ENCODE data around the gene NAT9. TPM values are rescaled to one million over a fixed set of nuclear protein-coding genes. Genes with fewer than 3 reads are reported as not detected.

Gene NAT9
- total RNA-seq, 1 donor from 2014 or later: 66.9 TPM

GRCh38 chr17:74738051-74738996 is 37.8 kb downstream of the NAT9 start:
- H3K36me3 Mint-ChIP-seq (ENCODE audit: low read depth): no peaks in the 10 kb centered on the region
- no peak overlapping the region for H3K27ac Mint-ChIP-seq (ENCODE audit: unreplicated experiment)
- peaks cover 42% of the 10 kb centered on the region for H3K27me3 Mint-ChIP-seq (ENCODE audit: low read depth)
- no peaks in the 10 kb centered on the region for H3K9me3 Mint-ChIP-seq
- H3K4me1 Mint-ChIP-seq: peaks cover 28% of the 10 kb centered on the region
- DNase-seq (ENCODE audit: low read depth, low spot score): no peak
- H3K4me3 Mint-ChIP-seq: no peak overlapping the region
- no peak for TF ChIP-seq CTCF (conservative IDR thresholded peaks at IDR 0.05)

GRCh38 chr17:74737299-74738050 is 38.7 kb downstream of the NAT9 start:
- peaks cover 24% of the 10 kb centered on the region for H3K4me1 Mint-ChIP-seq
- H3K9me3 Mint-ChIP-seq: no peaks in the 10 kb centered on the region
- peak; percentile 55 for TF ChIP-seq CTCF (conservative IDR thresholded peaks at IDR 0.05)
- peak overlapping the region; percentile 31 for H3K4me3 Mint-ChIP-seq
- H3K27ac Mint-ChIP-seq (ENCODE audit: unreplicated experiment): no peak overlapping the region
- H3K36me3 Mint-ChIP-seq (ENCODE audit: low read depth): no peaks in the 10 kb centered on the region
- peaks cover 37% of the 10 kb centered on the region for H3K27me3 Mint-ChIP-seq (ENCODE audit: low read depth)
- DNase-seq (ENCODE audit: low read depth, low spot score): no peak

- H3K27me3 Mint-ChIP-seq (ENCODE audit: low read depth): peaks cover 37% of the 10 kb centered on the region
- H3K4me1 Mint-ChIP-seq: peaks cover 18% of the 10 kb centered on the region
- no peak for DNase-seq (ENCODE audit: low read depth, low spot score)
- H3K4me3 Mint-ChIP-seq: peak within 1 kb of the TSS; percentile 62
- no peaks in the 10 kb centered on the region for H3K36me3 Mint-ChIP-seq (ENCODE audit: low read depth)
- TF ChIP-seq CTCF (conservative IDR thresholded peaks at IDR 0.05): peak; percentile 47
- H3K27ac Mint-ChIP-seq (ENCODE audit: unreplicated experiment): no peak within 1 kb of the TSS
- H3K9me3 Mint-ChIP-seq: no peaks in the 10 kb centered on the region
Measured at GRCh38 chr17:74736513-74737298, 39.4 kb downstream of the NAT9 start, which contains the start of gene RAB37. Gene RAB37, plus strand, starts transcription at chr17:74737256. Its CDS starts 17 bp downstream, at chr17:74737273.

- peaks cover 16% of the 10 kb centered on the region for H3K4me1 Mint-ChIP-seq
- H3K36me3 Mint-ChIP-seq (ENCODE audit: low read depth): no peaks in the 10 kb centered on the region
- no peak for DNase-seq (ENCODE audit: low read depth, low spot score)
- H3K27ac Mint-ChIP-seq (ENCODE audit: unreplicated experiment): no peak overlapping the region
- H3K4me3 Mint-ChIP-seq: no peak overlapping the region
- peaks cover 22% of the 10 kb centered on the region for H3K27me3 Mint-ChIP-seq (ENCODE audit: low read depth)
- no peak for TF ChIP-seq CTCF (conservative IDR thresholded peaks at IDR 0.05)
- H3K9me3 Mint-ChIP-seq: no peaks in the 10 kb centered on the region
Measured at GRCh38 chr17:74734256-74734655, 41.9 kb downstream of the NAT9 start.
